Measurements from ENCODE around the gene DLGAP1. TPM values are rescaled to one million over a fixed set of nuclear protein-coding genes. Genes with fewer than 3 reads are reported as not detected.

DLGAP1 gene
- total and polyA plus RNA-seq, 10 of the 15 experiments (the other 5 are each of a cell fraction or from before 2014, with no cell fraction given), result 0.23 to 27.6 (median 1.9) TPM

- no peak overlapping the region for H3K27ac ChIP-seq (ENCODE audit: control insufficient read depth, insufficient read depth)
- H3K4me1 ChIP-seq (ENCODE audit: control insufficient read depth, insufficient read depth, low read length), result no peaks in the 10 kb centered on the region
- no peak overlapping the region for H3K4me3 ChIP-seq
- H3K4me2 ChIP-seq (ENCODE audit: control insufficient read depth, insufficient read depth), result no peak overlapping the region
- ChIA-PET CTCF (interaction anchor here (1.7 kb wide), 2 partner anchors 13 to 14 kb away, joined by 7 to 8 read pairs; no protein-coding TSS in a partner anchor), RAD21 (ENCODE audit: unreplicated experiment) (interaction anchor here (0.6 kb wide), 1 partner anchor 1434 kb away, joined by 3 read pairs; no protein-coding TSS in a partner anchor), SMC1A (ENCODE audit: uncharacterized antibody, unreplicated experiment) (interaction anchor here (0.8 to 0.9 kb wide), 2 partner anchors 58 to 64 kb away, joined by 3 read pairs; no protein-coding TSS in a partner anchor), POLR2A (interaction anchor here (0.6 kb wide), 1 partner anchor 126 kb away, joined by 3 read pairs; no protein-coding TSS in a partner anchor)
- H3K9me3 ChIP-seq (replicated peaks; ENCODE audit: control insufficient read depth, insufficient read depth, low read length), result no peaks in the 10 kb centered on the region
- BruUV-seq (replicated peaks), result TSS peak; percentile 16
- DNase-seq (ENCODE audit: low read depth, low spot score) (no peak), ATAC-seq (no peak), FAIRE-seq (no peak)
- no peak overlapping the region for H3K9ac ChIP-seq (ENCODE audit: control insufficient read depth, insufficient read depth, low read length)
- no peaks in the 10 kb centered on the region for H3K27me3 ChIP-seq (replicated peaks in 1 of 2; ENCODE audit: control insufficient read depth in 2 of 2, insufficient read depth in 2 of 2, low read length in 1 of 2)
- in situ Hi-C loops (cut with MboI), result no loop called here
- 38% methylated on average over 13 of the region's 13 CpGs for WGBS (ENCODE audit: insufficient coverage, insufficient replicate concordance, low lambda C conversion rate, missing lambda C conversion rate)
- H2AFZ ChIP-seq (ENCODE audit: control insufficient read depth, low read depth, low read length), result no peak overlapping the region
- no peaks in the 10 kb centered on the region for H3K36me3 ChIP-seq (ENCODE audit: control insufficient read depth in 2 of 2, insufficient read depth in 2 of 2, low read length in 1 of 2)
- no peaks in the 10 kb centered on the region for H4K20me1 ChIP-seq (ENCODE audit: control insufficient read depth, insufficient read depth)
- no peaks in the 10 kb centered on the region for H3K79me2 ChIP-seq (ENCODE audit: control insufficient read depth, insufficient read depth, low read length)
- intact Hi-C loops (cut with micrococcal nuclease; ENCODE audit: unreplicated experiment), result no loop called here
- TF ChIP-seq HDAC2 (IDR thresholded peaks at IDR 0.05), result no peak
- TF ChIP-seq, protein P1, sequence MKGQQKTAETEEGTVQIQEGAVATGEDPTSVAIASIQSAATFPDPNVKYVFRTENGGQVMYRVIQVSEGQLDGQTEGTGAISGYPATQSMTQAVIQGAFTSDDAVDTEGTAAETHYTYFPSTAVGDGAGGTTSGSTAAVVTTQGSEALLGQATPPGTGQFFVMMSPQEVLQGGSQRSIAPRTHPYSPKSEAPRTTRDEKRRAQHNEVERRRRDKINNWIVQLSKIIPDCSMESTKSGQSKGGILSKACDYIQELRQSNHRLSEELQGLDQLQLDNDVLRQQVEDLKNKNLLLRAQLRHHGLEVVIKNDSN (IDR thresholded peaks at IDR 0.05; ENCODE audit: borderline replicate concordance, extremely low read length, insufficient read depth, low read depth, low read length), result no peak
- no peak for TF ChIP-seq ZNF384 (IDR thresholded peaks at IDR 0.05; ENCODE audit: borderline replicate concordance, low read depth, low read length)
- TF ChIP-seq, protein P2, sequence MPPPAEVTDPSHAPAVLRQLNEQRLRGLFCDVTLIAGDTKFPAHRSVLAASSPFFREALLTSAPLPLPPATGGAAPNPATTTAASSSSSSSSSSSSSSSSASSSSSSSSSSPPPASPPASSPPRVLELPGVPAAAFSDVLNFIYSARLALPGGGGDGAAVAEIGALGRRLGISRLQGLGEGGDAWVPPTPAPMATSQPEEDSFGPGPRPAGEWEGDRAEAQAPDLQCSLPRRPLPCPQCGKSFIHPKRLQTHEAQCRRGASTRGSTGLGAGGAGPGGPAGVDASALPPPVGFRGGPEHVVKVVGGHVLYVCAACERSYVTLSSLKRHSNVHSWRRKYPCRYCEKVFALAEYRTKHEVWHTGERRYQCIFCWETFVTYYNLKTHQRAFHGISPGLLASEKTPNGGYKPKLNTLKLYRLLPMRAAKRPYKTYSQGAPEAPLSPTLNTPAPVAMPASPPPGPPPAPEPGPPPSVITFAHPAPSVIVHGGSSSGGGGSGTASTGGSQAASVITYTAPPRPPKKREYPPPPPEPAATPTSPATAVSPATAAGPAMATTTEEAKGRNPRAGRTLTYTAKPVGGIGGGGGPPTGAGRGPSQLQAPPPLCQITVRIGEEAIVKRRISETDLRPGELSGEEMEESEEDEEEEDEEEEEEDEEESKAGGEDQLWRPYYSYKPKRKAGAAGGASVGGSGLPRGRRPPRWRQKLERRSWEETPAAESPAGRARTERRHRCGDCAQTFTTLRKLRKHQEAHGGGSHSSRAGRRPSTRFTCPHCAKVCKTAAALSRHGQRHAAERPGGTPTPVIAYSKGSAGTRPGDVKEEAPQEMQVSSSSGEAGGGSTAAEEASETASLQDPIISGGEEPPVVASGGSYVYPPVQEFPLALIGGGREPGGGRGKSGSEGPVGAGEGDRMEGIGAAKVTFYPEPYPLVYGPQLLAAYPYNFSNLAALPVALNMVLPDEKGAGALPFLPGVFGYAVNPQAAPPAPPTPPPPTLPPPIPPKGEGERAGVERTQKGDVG (CRISPR knock-in tag; IDR thresholded peaks at IDR 0.05), result no peak
- TF ChIP-seq MXI1 (IDR thresholded peaks at IDR 0.05; ENCODE audit: low read depth, low read length), result no peak
- no peak for TF ChIP-seq IRF5 (IDR thresholded peaks at IDR 0.05; ENCODE audit: borderline replicate concordance)
- no peak for TF ChIP-seq FOXK2 (IDR thresholded peaks at IDR 0.05)
- TF ChIP-seq SUZ12 (IDR thresholded peaks at IDR 0.05; ENCODE audit: unreplicated experiment), result no peak
- no peak for TF ChIP-seq TCF12 (IDR thresholded peaks at IDR 0.05; ENCODE audit: low read depth, low read length)
- TF ChIP-seq ATF2 (IDR thresholded peaks at IDR 0.05; ENCODE audit: low read length), result no peak
- no peak for TF ChIP-seq TCF7 (IDR thresholded peaks at IDR 0.05; ENCODE audit: borderline replicate concordance)
- no peak for TF ChIP-seq EZH2 (IDR thresholded peaks at IDR 0.05; ENCODE audit: borderline replicate concordance, control insufficient read depth, low read depth, low read length)
Observed at GRCh38 chr18:3652380-3653262, 802.5 kb downstream of the DLGAP1 start.
